ENCODE measurements around the gene RRP36.

The RRP36 gene

GRCh38 chr6:43078691-43079090 lies 57.3 kb downstream of the RRP36 start:
- no peak for TF ChIP-seq CTCF (conservative IDR thresholded peaks at IDR 0.05; ENCODE audit: low read depth, low read length)
- DNase-seq (ENCODE audit: low read depth), result no peak
- H3K4me3 ChIP-seq (ENCODE audit: low read length), result no peak overlapping the region
